KMS-11 (cell line): ENCODE results near the gene LRRC8B.
A peak's percentile ranks its signal among the peaks of the same experiment; 100 is the strongest.

Source experiments
- H2AFZ ChIP-seq: fragments of 200-600 bp; sonication (generic); 2 replicates; pipeline ENCODE4 v1.6.1; 2016; ENCODE audit warnings: antibody characterized with exemption, mixed run types, low read depth
- H3K27ac ChIP-seq: fragments of 200-600 bp; sonication (generic); 2 replicates; pipeline ENCODE4 v1.6.1; 2016; ENCODE audit warnings: mild to moderate bottlenecking, mixed run types
- H3K27me3 ChIP-seq: fragments of 200-600 bp; sonication (generic); 2 replicates; pipeline ENCODE4 v1.6.1; 2017; ENCODE audit warnings: mild to moderate bottlenecking, low read depth, mixed run types, moderate library complexity; ENCODE audit not compliant: insufficient read depth
- H3K36me3 ChIP-seq: fragments of 200-600 bp; sonication (generic); 2 replicates; pipeline ENCODE4 v1.6.1; 2017; ENCODE audit warnings: mild to moderate bottlenecking, mixed run types; ENCODE audit not compliant: insufficient read depth
- H3K4me1 ChIP-seq: fragments of 200-600 bp; sonication (generic); 2 replicates; pipeline ENCODE4 v1.6.1; 2016; ENCODE audit warnings: mild to moderate bottlenecking, low read depth, mixed run types; ENCODE audit not compliant: poor library complexity, severe bottlenecking
- H3K4me2 ChIP-seq: fragments of 200-600 bp; sonication (generic); 2 replicates; pipeline ENCODE4 v1.7.0; 2016; ENCODE audit warnings: mild to moderate bottlenecking, mixed run types
- H3K4me3 ChIP-seq: fragments of 200-600 bp; sonication (generic); IDR thresholded peaks from 2 replicates; pipeline ENCODE4 v1.6.1; 2017; ENCODE audit warnings: low read depth, low read length, mixed read lengths; ENCODE audit not compliant: insufficient read depth
- H3K79me2 ChIP-seq: fragments of 200-600 bp; sonication (generic); 2 replicates; pipeline ENCODE4 v1.6.1; 2016; ENCODE audit warnings: low read depth, mixed run types; ENCODE audit not compliant: insufficient read depth
- H3K9ac ChIP-seq: fragments of 200-600 bp; sonication (generic); 2 replicates; pipeline ENCODE4 v1.6.1; 2016; ENCODE audit warnings: mild to moderate bottlenecking, mixed run types
- H4K20me1 ChIP-seq: fragments of 200-600 bp; sonication (generic); 2 replicates; pipeline ENCODE4 v1.6.1; 2016; ENCODE audit warnings: mild to moderate bottlenecking, mixed run types; ENCODE audit not compliant: insufficient read depth
- TF ChIP-seq, protein P1 (sequence below): fragments of 200-600 bp; sonication (generic); conservative IDR thresholded peaks from 2 replicates; pipeline ENCODE4 v1.6.1; 2017; ENCODE audit warnings: low read depth, mild to moderate bottlenecking, antibody characterized with exemption, low read length, moderate library complexity, mixed read lengths

The LRRC8B gene

DNA sequence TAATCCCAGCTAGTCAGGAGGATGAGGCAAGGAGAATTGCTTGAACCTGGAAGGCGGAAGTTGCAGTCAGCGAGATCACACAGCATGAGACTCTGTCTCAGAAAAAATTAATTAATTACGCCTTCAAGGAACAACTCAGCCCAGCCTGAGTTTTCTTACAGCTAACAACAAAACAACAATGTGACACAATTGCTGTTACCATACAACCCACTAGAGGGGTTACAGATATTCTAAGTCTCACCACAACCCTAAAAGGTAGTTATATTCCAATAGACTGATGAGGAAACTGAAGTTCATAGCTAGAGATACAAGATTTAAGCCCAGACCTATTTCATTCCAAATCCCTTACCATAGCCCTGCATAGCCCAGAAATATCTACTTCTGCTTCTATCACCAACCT, 105.4 kb downstream of the LRRC8B start:
- TF ChIP-seq, protein P1, sequence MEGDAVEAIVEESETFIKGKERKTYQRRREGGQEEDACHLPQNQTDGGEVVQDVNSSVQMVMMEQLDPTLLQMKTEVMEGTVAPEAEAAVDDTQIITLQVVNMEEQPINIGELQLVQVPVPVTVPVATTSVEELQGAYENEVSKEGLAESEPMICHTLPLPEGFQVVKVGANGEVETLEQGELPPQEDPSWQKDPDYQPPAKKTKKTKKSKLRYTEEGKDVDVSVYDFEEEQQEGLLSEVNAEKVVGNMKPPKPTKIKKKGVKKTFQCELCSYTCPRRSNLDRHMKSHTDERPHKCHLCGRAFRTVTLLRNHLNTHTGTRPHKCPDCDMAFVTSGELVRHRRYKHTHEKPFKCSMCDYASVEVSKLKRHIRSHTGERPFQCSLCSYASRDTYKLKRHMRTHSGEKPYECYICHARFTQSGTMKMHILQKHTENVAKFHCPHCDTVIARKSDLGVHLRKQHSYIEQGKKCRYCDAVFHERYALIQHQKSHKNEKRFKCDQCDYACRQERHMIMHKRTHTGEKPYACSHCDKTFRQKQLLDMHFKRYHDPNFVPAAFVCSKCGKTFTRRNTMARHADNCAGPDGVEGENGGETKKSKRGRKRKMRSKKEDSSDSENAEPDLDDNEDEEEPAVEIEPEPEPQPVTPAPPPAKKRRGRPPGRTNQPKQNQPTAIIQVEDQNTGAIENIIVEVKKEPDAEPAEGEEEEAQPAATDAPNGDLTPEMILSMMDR: no peak
- Histone ChIP-seq H3K27ac (no peak overlapping the region; the same call in 1 of the 2 replicates), H3K79me2 (0 out of 2 replicates have a peak, but pooled peaks cover 3% of the 10 kb centered on the region), H3K4me1 (peaks cover 54% of the 10 kb centered on the region), H3K4me3 (no peak overlapping the region), H3K4me2 (peak overlapping the region; percentile 51; the same call in 1 of the 2 replicates), H3K9ac (no peak overlapping the region), H3K36me3 (no peaks in the 10 kb centered on the region), H2AFZ (no peak overlapping the region), H3K27me3 (no peaks in the 10 kb centered on the region), H4K20me1 (no peaks in the 10 kb centered on the region)

DNA sequence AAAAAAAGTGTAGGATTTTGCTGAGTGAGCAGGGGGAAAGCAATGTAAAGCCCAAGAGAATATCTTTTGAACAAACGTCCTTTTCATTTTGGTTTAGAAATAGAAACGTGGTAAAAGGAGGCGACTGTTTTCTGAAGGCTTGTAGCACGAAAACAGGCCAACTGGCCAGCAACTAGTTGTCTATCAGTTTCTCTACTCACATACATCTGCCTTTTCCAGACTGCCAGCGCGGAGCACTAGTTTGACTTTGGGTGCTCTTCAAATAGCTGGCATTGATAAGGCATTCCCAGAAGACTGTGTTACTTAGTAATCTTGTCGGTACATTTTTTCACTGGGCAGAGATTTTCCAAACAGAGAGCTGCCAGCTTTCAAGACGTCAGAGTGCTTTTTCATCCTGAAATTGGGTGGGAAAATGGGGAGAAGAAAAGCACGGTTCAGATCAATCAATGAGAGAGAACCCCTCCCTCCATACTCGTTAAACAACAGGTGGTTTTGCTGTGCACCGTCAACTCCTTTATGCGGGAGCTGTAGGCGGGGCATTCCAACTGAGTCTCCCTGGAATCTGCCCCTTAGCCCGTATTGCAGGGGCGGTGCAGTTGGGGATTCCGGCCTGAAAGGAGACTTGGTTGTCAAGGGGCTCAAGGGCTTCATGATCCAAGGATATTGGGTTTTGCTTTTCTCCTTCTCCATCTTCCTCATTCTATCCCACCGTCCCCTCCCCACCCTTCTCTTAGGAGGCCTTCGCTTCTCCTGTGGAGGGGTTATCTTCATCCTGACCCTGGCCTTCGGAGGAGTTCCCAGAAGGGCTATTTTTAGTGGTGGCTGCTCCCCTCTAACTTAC, 107.4 kb downstream of the LRRC8B start:
- peaks cover 54% of the 10 kb centered on the region for H3K4me1 ChIP-seq
- H3K9ac ChIP-seq: peak overlapping the region; percentile 44; the same call in 1 of the 2 replicates
- H3K27me3 ChIP-seq: no peaks in the 10 kb centered on the region
- H3K36me3 ChIP-seq: no peaks in the 10 kb centered on the region
- H3K4me3 ChIP-seq: no peak overlapping the region
- no peak overlapping the region for H3K27ac ChIP-seq
- 0 out of 2 replicates have a peak, but pooled peaks cover 3% of the 10 kb centered on the region for H3K79me2 ChIP-seq
- TF ChIP-seq, protein P1: no peak
- H4K20me1 ChIP-seq: no peaks in the 10 kb centered on the region
- H2AFZ ChIP-seq: peak overlapping the region; percentile 69
- H3K4me2 ChIP-seq: peak overlapping the region; percentile 63; the same call in 1 of the 2 replicates

DNA sequence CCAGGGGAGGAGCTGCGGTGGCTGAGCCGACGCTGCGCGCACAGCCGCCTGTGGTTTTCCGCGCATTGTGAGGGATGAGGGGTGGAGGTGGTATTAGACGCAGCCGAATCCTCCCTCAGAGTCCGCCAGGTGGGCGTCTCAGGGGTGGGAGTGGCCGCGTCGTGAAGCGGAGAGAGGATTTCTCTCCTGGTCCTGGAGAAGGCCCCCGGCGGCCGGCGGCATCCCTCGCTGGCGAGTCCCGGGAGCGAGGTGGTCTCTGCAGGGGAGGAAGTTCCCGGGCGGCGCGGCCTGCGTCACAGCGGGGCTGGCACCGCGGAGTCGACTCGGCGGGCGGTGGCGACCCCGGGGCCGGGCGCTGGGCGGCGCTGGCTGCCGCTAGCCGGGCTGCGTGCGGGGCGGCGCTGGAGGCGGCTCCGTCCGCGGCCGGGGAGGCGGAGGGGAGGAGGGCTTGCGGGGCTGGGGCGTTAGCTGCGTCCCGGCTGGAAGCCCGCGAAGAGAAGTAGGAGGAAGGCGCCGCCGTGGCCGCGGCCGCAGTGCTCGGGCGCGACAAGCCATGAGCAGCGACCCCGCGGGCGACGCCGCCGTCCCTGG, 108.1 kb downstream of the LRRC8B start, which contains the start of gene LRRC8C:
Gene LRRC8C, plus strand, starts transcription at position 464 of the 591 bp plus-strand sequence. CDS start 53,354 bp downstream, outside the sequence.
- Histone ChIP-seq H3K4me3 (peak within 1 kb of the TSS; percentile 18), H3K27me3 (no peaks in the 10 kb centered on the region), H3K79me2 (0 out of 2 replicates have a peak, but pooled peaks cover 3% of the 10 kb centered on the region), H3K9ac (peak within 1 kb of the TSS; percentile 61), H4K20me1 (no peaks in the 10 kb centered on the region), H3K27ac (0 out of 2 replicates have a peak within 1 kb of the TSS, but pooled peaks have one; percentile 26), H3K4me1 (peaks cover 47% of the 10 kb centered on the region), H3K36me3 (no peaks in the 10 kb centered on the region), H2AFZ (peak within 1 kb of the TSS; percentile 82), H3K4me2 (peak within 1 kb of the TSS; percentile 86)
- TF ChIP-seq, protein P1: no peak

DNA sequence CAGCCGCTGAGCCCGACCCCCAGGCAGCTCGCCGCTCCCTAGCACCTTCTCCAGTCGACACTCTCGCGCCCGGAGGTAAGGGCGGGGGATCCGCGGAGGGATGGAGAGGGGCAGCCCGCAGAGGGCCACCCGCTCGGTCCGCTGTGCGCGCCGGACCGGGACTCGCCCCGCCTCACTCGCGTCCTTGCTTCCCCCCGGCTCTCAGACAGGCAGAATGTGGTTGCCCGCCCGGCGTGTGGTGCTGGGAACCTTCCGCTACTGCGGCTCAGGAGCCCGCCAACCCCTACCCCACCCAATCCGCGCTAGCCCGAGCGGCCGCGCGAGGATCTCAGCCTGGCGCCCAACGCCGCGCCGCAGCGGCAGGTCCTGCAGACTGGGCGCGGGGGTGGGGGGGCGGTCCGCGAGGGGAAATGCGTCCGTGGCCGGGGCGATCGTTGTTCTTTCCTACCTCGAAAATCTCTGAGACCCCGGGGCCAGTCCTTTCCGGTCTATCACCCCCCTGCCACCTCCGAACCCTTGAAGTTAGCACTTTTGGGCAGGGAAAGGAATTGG, 108.7 kb downstream of the LRRC8B start:
- Histone ChIP-seq H3K9ac (peak overlapping the region; percentile 61), H3K36me3 (no peaks in the 10 kb centered on the region), H3K4me1 (peaks cover 43% of the 10 kb centered on the region), H3K27me3 (no peaks in the 10 kb centered on the region), H4K20me1 (no peaks in the 10 kb centered on the region), H3K27ac (0 out of 2 replicates have a peak overlapping the region, but pooled peaks have one; percentile 26), H3K79me2 (0 out of 2 replicates have a peak, but pooled peaks cover 3% of the 10 kb centered on the region), H3K4me3 (peak overlapping the region; percentile 18), H2AFZ (peak overlapping the region; percentile 82), H3K4me2 (peak overlapping the region; percentile 86)
- TF ChIP-seq, protein P1: no peak
